Endothelial cell of umbilical vein (primary cell): ENCODE measurements around the gene PDE7B.

Experiments used
- CTCF ChIP-seq, 2 donors: IDR thresholded peaks; 1 replicate in 1 of 2; 2 replicates in 1 of 2; pipeline ENCODE4 v1.5.1; 2011; ENCODE audit warnings: low read length in 2 of 2, mild to moderate bottlenecking in 2 of 2, moderate library complexity in 2 of 2, control low read depth in 1 of 2, inconsistent platforms in 1 of 2, low read depth in 1 of 2; ENCODE audit not compliant: insufficient read depth in 1 of 2; ENCODE audit errors: extremely low read depth in 1 of 2
- EZH2 ChIP-seq: IDR thresholded peaks from 2 replicates; pipeline ENCODE4 v1.6.1; 2012; ENCODE audit warnings: borderline replicate concordance, low read depth, mild to moderate bottlenecking, moderate library complexity, low read length, inconsistent platforms; ENCODE audit not compliant: severe bottlenecking
- GATA2 ChIP-seq: IDR thresholded peaks from 2 replicates; pipeline ENCODE4 v1.7.0; 2011; ENCODE audit warnings: low read depth, mild to moderate bottlenecking, moderate library complexity, mixed read lengths, low read length; ENCODE audit not compliant: insufficient read length, insufficient read depth
- JUN ChIP-seq: IDR thresholded peaks from 2 replicates; pipeline ENCODE4 v1.6.1; 2011; ENCODE audit warnings: borderline replicate concordance, low read depth; ENCODE audit not compliant: insufficient read length, insufficient read depth
- MYC ChIP-seq: IDR thresholded peaks from one replicate; pipeline ENCODE4 v1.6.1; 2011; ENCODE audit warnings: mild to moderate bottlenecking, low read depth, low read length
- POLR2A ChIP-seq: IDR thresholded peaks from 2 replicates; pipeline ENCODE4 v1.6.1; 2012; ENCODE audit warnings: low read depth, mild to moderate bottlenecking, control low read depth, low read length
- POLR2AphosphoS5 ChIP-seq: IDR thresholded peaks from 2 replicates; pipeline ENCODE4 v1.6.1; 2012; ENCODE audit warnings: low read depth, mild to moderate bottlenecking, control low read depth, low read length, moderate library complexity; ENCODE audit not compliant: insufficient read depth

- TF ChIP-seq JUN = no peak
- no peak for TF ChIP-seq POLR2A
- TF ChIP-seq CTCF (IDR thresholded peaks at IDR 0.05; ENCODE audit: extremely low read depth in 1 of 2, insufficient read depth in 1 of 2, low read depth in 1 of 2, low read length in 2 of 2) = no peak
- TF ChIP-seq POLR2AphosphoS5 = no peak
- no peak for TF ChIP-seq MYC
- TF ChIP-seq EZH2 = no peak
- no peak for TF ChIP-seq GATA2
Measured at GRCh38 chr6:136063096-136063495, 211.6 kb downstream of the PDE7B start.
